Endothelial cell of umbilical vein (primary cell): ENCODE data around the gene SDCCAG8. TPM values are rescaled to one million over a fixed set of nuclear protein-coding genes. Genes with fewer than 3 reads are reported as not detected.

Source experiments
- BruUV-seq: library from RNA; stranded (reverse); fragments of 400-500 nt; replicated peaks from 2 replicates; lab custom pipeline; 2021; lab: Mats Ljungman, UMichigan
- CTCF ChIA-PET: fragments of 300-600, 350-600 bp; sonication (Branson Sonifier 250); formaldehyde crosslinking; loops from one replicate; lab custom pipeline; 2021; ENCODE audit warnings: antibody characterized with exemption, inconsistent platforms; lab: Charles Lee
- POLR2A ChIA-PET: fragments of 300-600, 350-600 bp; sonication (Branson Sonifier 250); formaldehyde crosslinking; loops from one replicate; lab custom pipeline; 2021; ENCODE audit warnings: antibody characterized with exemption, inconsistent platforms; lab: Charles Lee
- DNase-seq: peaks from one replicate; pipeline ENCODE4 v3.0.0-alpha.2; 2011; ENCODE audit warnings: low read depth, low spot score
- FAIRE-seq: peaks from 2 replicates; lab custom pipeline; 2011; peaks lifted over from hg19 to GRCh38; lab: Jason Lieb, UNC
- H2AFZ ChIP-seq: 2 replicates; pipeline ENCODE4 v1.6.0; 2012; ENCODE audit warnings: low read depth, low read length, control low read depth, inconsistent platforms
- H3K27ac ChIP-seq: 2 replicates; pipeline ENCODE4 v1.5.1; 2011; ENCODE audit warnings: low read depth, mild to moderate bottlenecking, control low read depth, low read length, moderate library complexity; ENCODE audit not compliant: insufficient read depth
- H3K27me3 ChIP-seq, 2 experiments: 2 replicates each; pipeline versions ENCODE4 v1.6.0 to v1.6.1; 2011; ENCODE audit warnings: low read length in 2 of 2, mixed read lengths in 1 of 2; ENCODE audit not compliant: control insufficient read depth in 2 of 2, insufficient read depth in 2 of 2
- H3K36me3 ChIP-seq, 2 experiments: 2 replicates in 1 of 2; 3 replicates in 1 of 2; pipeline ENCODE4 v1.5.1; 2011; ENCODE audit warnings: low read length in 2 of 2, mild to moderate bottlenecking in 1 of 2, moderate library complexity in 1 of 2; ENCODE audit not compliant: control insufficient read depth in 2 of 2, insufficient read depth in 2 of 2; ENCODE audit errors: extremely low read depth in 1 of 2
- H3K4me1 ChIP-seq: 3 replicates; pipeline ENCODE4 v1.5.1; 2011; ENCODE audit warnings: mild to moderate bottlenecking, low read length; ENCODE audit not compliant: control insufficient read depth, insufficient read depth; ENCODE audit errors: extremely low read depth
- H3K4me2 ChIP-seq: 2 replicates; pipeline ENCODE4 v1.6.1; 2011; ENCODE audit warnings: low read length, control low read depth, mixed read lengths; ENCODE audit not compliant: insufficient read depth
- H3K4me3 ChIP-seq, 3 experiments: fragments of 200-600 bp in 1 of 3; sonication (generic), shearing (Covaris generic) in 1 of 3; replicated peaks in 1 of 3; 2 replicates each; pipeline ENCODE4 v1.5.1; 2011 to 2016; ENCODE audit warnings: control low read depth in 3 of 3, low read length in 3 of 3, mild to moderate bottlenecking in 2 of 3, inconsistent platforms in 1 of 3, low read depth in 1 of 3, moderate library complexity in 1 of 3; ENCODE audit not compliant: insufficient read depth in 1 of 3
- H3K79me2 ChIP-seq: 2 replicates; pipeline ENCODE4 v1.6.0; 2012; ENCODE audit warnings: low read length, inconsistent platforms; ENCODE audit not compliant: control insufficient read depth, insufficient read depth
- H3K9ac ChIP-seq: replicated peaks from 2 replicates; pipeline ENCODE3; 2011; ENCODE audit warnings: low read length, control low read depth; ENCODE audit not compliant: insufficient read depth; ENCODE audit errors: extremely low read depth
- H3K9me1 ChIP-seq: replicated peaks from 3 replicates; pipeline ENCODE4 v1.6.0; 2011; ENCODE audit warnings: mild to moderate bottlenecking, low read length; ENCODE audit not compliant: control insufficient read depth, insufficient read depth; ENCODE audit errors: extremely low read depth
- H3K9me3 ChIP-seq: replicated peaks from 2 replicates; pipeline ENCODE4 v1.5.1; 2012; ENCODE audit warnings: low read length, inconsistent platforms; ENCODE audit not compliant: control insufficient read depth, insufficient read depth
- H4K20me1 ChIP-seq: replicated peaks from 2 replicates; pipeline ENCODE3; 2011; ENCODE audit warnings: mild to moderate bottlenecking, low read length; ENCODE audit not compliant: control insufficient read depth, insufficient read depth; ENCODE audit errors: extremely low read depth
- CTCF ChIP-seq, 2 donors: IDR thresholded peaks; 1 replicate in 1 of 2; 2 replicates in 1 of 2; pipeline ENCODE4 v1.5.1; 2011; ENCODE audit warnings: low read length in 2 of 2, mild to moderate bottlenecking in 2 of 2, moderate library complexity in 2 of 2, control low read depth in 1 of 2, inconsistent platforms in 1 of 2, low read depth in 1 of 2; ENCODE audit not compliant: insufficient read depth in 1 of 2; ENCODE audit errors: extremely low read depth in 1 of 2
- EZH2 ChIP-seq: IDR thresholded peaks from 2 replicates; pipeline ENCODE4 v1.6.1; 2012; ENCODE audit warnings: borderline replicate concordance, low read depth, mild to moderate bottlenecking, moderate library complexity, low read length, inconsistent platforms; ENCODE audit not compliant: severe bottlenecking
- FOS ChIP-seq: IDR thresholded peaks from 2 replicates; pipeline ENCODE4 v1.6.1; 2011; ENCODE audit warnings: mild to moderate bottlenecking, low read length, moderate library complexity, borderline replicate concordance; ENCODE audit not compliant: insufficient read depth
- JUN ChIP-seq: IDR thresholded peaks from 2 replicates; pipeline ENCODE4 v1.6.1; 2011; ENCODE audit warnings: borderline replicate concordance, low read depth; ENCODE audit not compliant: insufficient read length, insufficient read depth
- MAX ChIP-seq: IDR thresholded peaks from 2 replicates; pipeline ENCODE4 v1.6.1; 2011; ENCODE audit not compliant: insufficient read depth, insufficient read length
- MYC ChIP-seq: IDR thresholded peaks from one replicate; pipeline ENCODE4 v1.6.1; 2011; ENCODE audit warnings: mild to moderate bottlenecking, low read depth, low read length
- POLR2A ChIP-seq: IDR thresholded peaks from 2 replicates; pipeline ENCODE4 v1.6.1; 2012; ENCODE audit warnings: low read depth, mild to moderate bottlenecking, control low read depth, low read length
- dilution Hi-C: fragments of 300-500 bp; cut with MboI; formaldehyde crosslinking; loops from one replicate; pipeline ENCODE4 v1.15.0; 2019; ENCODE audit warnings: low sequenced_read_pairs; ENCODE audit not compliant: extremely low pct_ligation_motif_present
- intact Hi-C: fragments of 100-400 bp; cut with micrococcal nuclease; formaldehyde crosslinking; loops from one replicate; pipeline ENCODE4 v1.10.0; 2022
- polyA plus RNA-seq, 4 experiments: library from polyadenylated mRNA; depleted of rRNA in 3 of 4; stranded (reverse) in 3 of 4; unstranded in 1 of 4; fragments of >200 nt; gene quantifications; 2 replicates each; pipeline versions ENCODE4 v1.2.1 to v1.2.3, GENCODE V29; 2011 to 2012; ENCODE audit warnings: missing spikeins in 1 of 4
- total RNA-seq: library from RNA; stranded (reverse); gene quantifications from 2 replicates; pipeline ENCODE4 v1.2.3, GENCODE V29; 2021

SDCCAG8 gene
- total and polyA plus RNA-seq, 2 donors (not counting 3 experiments of a cell fraction or from before 2014, with no cell fraction given): 14.6 to 25.7 TPM

GRCh38 chr1:243508303-243508713, 252.5 kb downstream of the SDCCAG8 start:
- dilution Hi-C loops: no loop called here
- no peaks in the 10 kb centered on the region for H4K20me1 ChIP-seq
- H3K4me2 ChIP-seq: no peak overlapping the region
- POLR2A ChIA-PET: no interaction called here
- no peak overlapping the region for H3K9ac ChIP-seq
- CTCF ChIA-PET: no interaction called here
- no peak overlapping the region for H2AFZ ChIP-seq
- intact Hi-C loops: no loop called here
- no peaks in the 10 kb centered on the region for H3K9me3 ChIP-seq
- no peaks in the 10 kb centered on the region for H3K79me2 ChIP-seq
- no peaks in the 10 kb centered on the region for H3K4me1 ChIP-seq
- DNase-seq (no peak), FAIRE-seq (no peak)
- TF ChIP-seq FOS: no peak
- TF ChIP-seq MYC: no peak
- no peak for TF ChIP-seq EZH2
- no peak for TF ChIP-seq JUN
- no peak for TF ChIP-seq MAX
- no peak for TF ChIP-seq POLR2A
- no peak for TF ChIP-seq CTCF (IDR thresholded peaks at IDR 0.05; ENCODE audit: extremely low read depth in 1 of 2, insufficient read depth in 1 of 2, low read depth in 1 of 2, low read length in 2 of 2)
- no peak overlapping the region for H3K4me3 ChIP-seq
- BruUV-seq: no TSS peak
- H3K27me3 ChIP-seq: no peaks in the 10 kb centered on the region
- H3K27ac ChIP-seq: no peak overlapping the region
- H3K9me1 ChIP-seq: no peaks in the 10 kb centered on the region
- peaks cover 2 to 7% of the 10 kb centered on the region in 2 experiments for H3K36me3 ChIP-seq
